ENCODE results near the gene TCF7. TPM values are rescaled to one million over a fixed set of nuclear protein-coding genes. Genes with fewer than 3 reads are reported as not detected.
A peak's percentile ranks its signal among the peaks of the same experiment; 100 is the strongest.

Gene TCF7
- total RNA-seq, 1 experiment from 2014 or later: 36.5 TPM

GRCh38 chr5:134145041-134145757, 30.7 kb downstream of the TCF7 start:
- Mint-ChIP-seq H3K36me3 (ENCODE audit: insufficient read depth, unreplicated experiment) (peaks cover 64% of the 10 kb centered on the region), H3K4me3 (ENCODE audit: unreplicated experiment) (no peak overlapping the region), H3K9me3 (ENCODE audit: unreplicated experiment) (no peaks in the 10 kb centered on the region), H3K27ac (ENCODE audit: unreplicated experiment) (peak overlapping the region; percentile 40), H3K4me1 (ENCODE audit: low read depth, unreplicated experiment) (peaks cover 22% of the 10 kb centered on the region), H3K27me3 (ENCODE audit: insufficient read depth, unreplicated experiment) (no peaks in the 10 kb centered on the region)
- BruUV-seq (replicated peaks): no TSS peak
- intact Hi-C loops (cut with micrococcal nuclease; ENCODE audit: unreplicated experiment): loop anchor here (1.0 kb wide), 1 partner anchor 106 kb away; no protein-coding TSS in a partner anchor
- Histone ChIP-seq H3K27me3 (replicated peaks; ENCODE audit: control insufficient read depth, insufficient read depth, low read length) (no peaks in the 10 kb centered on the region), H3K36me3 (ENCODE audit: control insufficient read depth, insufficient read depth, low read length) (peaks cover 9% of the 10 kb centered on the region), H3K9me3 (no peaks in the 10 kb centered on the region), H3K4me1 (peaks cover 30% of the 10 kb centered on the region), H3K4me3 (ENCODE audit: low read depth, low read length) (no peak overlapping the region)
- DNase-seq: no peak
- no peak for TF ChIP-seq CTCF (IDR thresholded peaks at IDR 0.05; ENCODE audit: insufficient read depth in 1 of 2, low read depth in 1 of 2, low read length in 1 of 2, severe bottlenecking in 1 of 2, unreplicated experiment in 1 of 2)
- ChIA-PET POLR2A (no interaction called here), CTCF (interaction anchor here (1.1 to 2.9 kb wide), 3 partner anchors 46 to 144 kb away, joined by 3 to 16 read pairs (median 4); no protein-coding TSS in a partner anchor)

- peaks cover 72% of the 10 kb centered on the region for H3K36me3 Mint-ChIP-seq (ENCODE audit: insufficient read depth, unreplicated experiment)
- no TSS peak for BruUV-seq (replicated peaks)
Measured at GRCh38 chr5:134145779-134146581, 31.5 kb downstream of the TCF7 start.

More at GRCh38 chr5:134145779-134146581, 31.5 kb downstream of the TCF7 start:
- Histone ChIP-seq H3K27me3 (replicated peaks; ENCODE audit: control insufficient read depth, insufficient read depth, low read length) (no peaks in the 10 kb centered on the region), H3K4me1 (peaks cover 25% of the 10 kb centered on the region), H3K36me3 (ENCODE audit: control insufficient read depth, insufficient read depth, low read length) (peaks cover 6% of the 10 kb centered on the region), H3K4me3 (ENCODE audit: low read depth, low read length) (no peak overlapping the region), H3K9me3 (no peaks in the 10 kb centered on the region)
- intact Hi-C loops (cut with micrococcal nuclease; ENCODE audit: unreplicated experiment): loop anchor here (1.0 kb wide), 1 partner anchor 107 kb away; no protein-coding TSS in a partner anchor
- Mint-ChIP-seq H3K27ac (ENCODE audit: unreplicated experiment) (no peak overlapping the region), H3K9me3 (ENCODE audit: unreplicated experiment) (no peaks in the 10 kb centered on the region), H3K4me1 (ENCODE audit: low read depth, unreplicated experiment) (peaks cover 19% of the 10 kb centered on the region), H3K27me3 (ENCODE audit: insufficient read depth, unreplicated experiment) (no peaks in the 10 kb centered on the region), H3K4me3 (ENCODE audit: unreplicated experiment) (no peak overlapping the region)
- CTCF ChIA-PET: interaction anchor here (1.0 to 2.9 kb wide), 4 partner anchors 47 to 143 kb away, joined by 3 to 16 read pairs (median 4); no protein-coding TSS in a partner anchor
- DNase-seq: peak; percentile 79 to 88
- peak; percentile 96 to 97 for TF ChIP-seq CTCF (IDR thresholded peaks at IDR 0.05; ENCODE audit: insufficient read depth in 1 of 2, low read depth in 1 of 2, low read length in 1 of 2, severe bottlenecking in 1 of 2, unreplicated experiment in 1 of 2)
- POLR2A ChIA-PET: no interaction called here

All from Caco-2 (cell line).